ENCODE results near the gene INTU.
"Not testable (repeated sequence)": the region's sequence is repeated elsewhere in the genome, so short reads cannot be mapped to it uniquely, and the experiment has no call there.

Gene INTU

GRCh38 chr4:127622921-127623796, 9.6 kb upstream of the INTU start:
- Mint-ChIP-seq H3K4me3 (no peak overlapping the region), H3K36me3 (no peaks in the 10 kb centered on the region), H3K9me3 (peaks cover 4% of the 10 kb centered on the region), H3K27me3 (peaks cover 20% of the 10 kb centered on the region), H3K27ac (no peak overlapping the region), H3K4me1 (no peaks in the 10 kb centered on the region)
- DNase-seq (ENCODE audit: low spot score in 2 of 2) = no peak
- no peak for ATAC-seq (ENCODE audit: low read depth)

GRCh38 chr4:127623797-127624083, 9.0 kb upstream of the INTU start:
- no peak for ATAC-seq (ENCODE audit: low read depth)
- Mint-ChIP-seq H3K9me3 (peaks cover 2% of the 10 kb centered on the region), H3K36me3 (no peaks in the 10 kb centered on the region), H3K4me1 (no peaks in the 10 kb centered on the region), H3K27ac (no peak overlapping the region), H3K27me3 (peaks cover 23% of the 10 kb centered on the region), H3K4me3 (no peak overlapping the region)
- no peak for DNase-seq (ENCODE audit: low spot score in 2 of 2)

GRCh38 chr4:127624173-127624572, 8.6 kb upstream of the INTU start:
- Mint-ChIP-seq H3K4me3 (no peak overlapping the region), H3K27me3 (peaks cover 21% of the 10 kb centered on the region), H3K9me3 (no peaks in the 10 kb centered on the region), H3K27ac (no peak overlapping the region), H3K36me3 (no peaks in the 10 kb centered on the region), H3K4me1 (no peaks in the 10 kb centered on the region)
- DNase-seq (ENCODE audit: low spot score in 2 of 2) (no peak), ATAC-seq (ENCODE audit: low read depth) (no peak)

- Mint-ChIP-seq H3K27ac (no peak overlapping the region), H3K27me3 (peaks cover 15% of the 10 kb centered on the region), H3K9me3 (peaks cover 2% of the 10 kb centered on the region), H3K36me3 (no peaks in the 10 kb centered on the region), H3K4me3 (no peak overlapping the region), H3K4me1 (peaks cover 6% of the 10 kb centered on the region)
- ATAC-seq (ENCODE audit: low read depth) (no peak), DNase-seq (ENCODE audit: low spot score in 2 of 2) (no peak)
Measured at GRCh38 chr4:127629371-127629770, 3.4 kb upstream of the INTU start.

- no peaks in the 10 kb centered on the region for H3K36me3 Mint-ChIP-seq
- no peak overlapping the region for H3K4me3 Mint-ChIP-seq
- DNase-seq (ENCODE audit: low spot score in 2 of 2) (no peak), ATAC-seq (ENCODE audit: low read depth) (no peak)
- H3K27me3 Mint-ChIP-seq = peaks cover 15% of the 10 kb centered on the region
- H3K9me3 Mint-ChIP-seq = peaks cover 2% of the 10 kb centered on the region
- peaks cover 6% of the 10 kb centered on the region for H3K4me1 Mint-ChIP-seq
- H3K27ac Mint-ChIP-seq = no peak overlapping the region
Measured at GRCh38 chr4:127630152-127630551, 2.6 kb upstream of the INTU start.

- H3K9me3 Mint-ChIP-seq = peaks cover 2% of the 10 kb centered on the region
- no peak overlapping the region for H3K27ac Mint-ChIP-seq
- peaks cover 15% of the 10 kb centered on the region for H3K27me3 Mint-ChIP-seq
- H3K4me1 Mint-ChIP-seq = peaks cover 6% of the 10 kb centered on the region
- no peak overlapping the region for H3K4me3 Mint-ChIP-seq
- ATAC-seq (ENCODE audit: low read depth) = no peak
- H3K36me3 Mint-ChIP-seq = no peaks in the 10 kb centered on the region
- DNase-seq (ENCODE audit: low spot score in 2 of 2) = no peak
Measured at GRCh38 chr4:127631420-127631819, 1.3 kb upstream of the INTU start.

- Mint-ChIP-seq H3K27ac (no peak overlapping the region), H3K4me1 (peaks cover 6% of the 10 kb centered on the region), H3K4me3 (no peak overlapping the region), H3K27me3 (peaks cover 13% of the 10 kb centered on the region), H3K36me3 (no peaks in the 10 kb centered on the region), H3K9me3 (peaks cover 2% of the 10 kb centered on the region)
- ATAC-seq (ENCODE audit: low read depth) (no peak), DNase-seq (ENCODE audit: low spot score in 2 of 2) (no peak)
Measured at GRCh38 chr4:127634181-127634580, 1.4 kb downstream of the INTU start.

GRCh38 chr4:127641524-127641923, 8.8 kb downstream of the INTU start:
- no peaks in the 10 kb centered on the region for H3K36me3 Mint-ChIP-seq
- DNase-seq (ENCODE audit: low spot score in 2 of 2) (no peak), ATAC-seq (ENCODE audit: low read depth) (no peak)
- H3K4me1 Mint-ChIP-seq = no peaks in the 10 kb centered on the region
- no peak overlapping the region for H3K4me3 Mint-ChIP-seq
- H3K27ac Mint-ChIP-seq = no peak overlapping the region
- no peaks in the 10 kb centered on the region for H3K9me3 Mint-ChIP-seq
- H3K27me3 Mint-ChIP-seq = peaks cover 5% of the 10 kb centered on the region

GRCh38 chr4:127642169-127642568, 9.4 kb downstream of the INTU start:
- Mint-ChIP-seq H3K27ac (no peak overlapping the region), H3K4me3 (no peak overlapping the region), H3K36me3 (no peaks in the 10 kb centered on the region), H3K27me3 (peaks cover 5% of the 10 kb centered on the region), H3K4me1 (no peaks in the 10 kb centered on the region), H3K9me3 (no peaks in the 10 kb centered on the region)
- no peak for ATAC-seq (ENCODE audit: low read depth)
- no peak for DNase-seq (ENCODE audit: low spot score in 2 of 2)

GRCh38 chr4:127643791-127644190, 11.0 kb downstream of the INTU start:
- no peaks in the 10 kb centered on the region for H3K9me3 Mint-ChIP-seq
- H3K27me3 Mint-ChIP-seq = peaks cover 5% of the 10 kb centered on the region
- ATAC-seq (ENCODE audit: low read depth) = no peak
- no peaks in the 10 kb centered on the region for H3K36me3 Mint-ChIP-seq
- no peaks in the 10 kb centered on the region for H3K4me1 Mint-ChIP-seq
- H3K27ac Mint-ChIP-seq = no peak overlapping the region
- H3K4me3 Mint-ChIP-seq = no peak overlapping the region
- no peak for DNase-seq (ENCODE audit: low spot score in 2 of 2)

GRCh38 chr4:127648061-127648460, 15.3 kb downstream of the INTU start:
- H3K4me1 Mint-ChIP-seq = no peaks in the 10 kb centered on the region

GRCh38 chr4:127655590-127655989, 22.8 kb downstream of the INTU start:
- H3K27me3 Mint-ChIP-seq, H3K4me3 Mint-ChIP-seq: not testable (repeated sequence)

More at GRCh38 chr4:127648061-127648460, 15.3 kb downstream of the INTU start:
- peaks cover 1% of the 10 kb centered on the region for H3K9me3 Mint-ChIP-seq
- DNase-seq (ENCODE audit: low spot score in 2 of 2) = no peak
- H3K36me3 Mint-ChIP-seq = no peaks in the 10 kb centered on the region
- no peak for ATAC-seq (ENCODE audit: low read depth)
- no peaks in the 10 kb centered on the region for H3K27me3 Mint-ChIP-seq
- no peak overlapping the region for H3K4me3 Mint-ChIP-seq
- H3K27ac Mint-ChIP-seq = no peak overlapping the region

GRCh38 chr4:127656047-127656680, 23.4 kb downstream of the INTU start:
- Mint-ChIP-seq H3K4me1 (no peaks in the 10 kb centered on the region), H3K27ac (no peak overlapping the region), H3K9me3 (peaks cover 1% of the 10 kb centered on the region), H3K36me3 (no peaks in the 10 kb centered on the region), H3K27me3 (no peaks in the 10 kb centered on the region), H3K4me3 (no peak overlapping the region)
- ATAC-seq (ENCODE audit: low read depth) = no peak
- no peak for DNase-seq (ENCODE audit: low spot score in 2 of 2)

More at GRCh38 chr4:127655590-127655989, 22.8 kb downstream of the INTU start:
- not testable (repeated sequence) for H3K4me1 Mint-ChIP-seq; DNase-seq (ENCODE audit: low spot score in 2 of 2); ATAC-seq (ENCODE audit: low read depth); H3K9me3 Mint-ChIP-seq; H3K27ac Mint-ChIP-seq; H3K36me3 Mint-ChIP-seq

- Mint-ChIP-seq H3K27ac (no peak overlapping the region), H3K9me3 (no peaks in the 10 kb centered on the region), H3K4me1 (no peaks in the 10 kb centered on the region), H3K36me3 (no peaks in the 10 kb centered on the region), H3K4me3 (no peak overlapping the region), H3K27me3 (no peaks in the 10 kb centered on the region)
- no peak for ATAC-seq (ENCODE audit: low read depth)
- no peak for DNase-seq (ENCODE audit: low spot score in 2 of 2)
Measured at GRCh38 chr4:127660284-127660885, 27.6 kb downstream of the INTU start.

Data from memory B cell (primary cell).